H9 (cell line): ENCODE measurements around the gene NTF3. TPM values are rescaled to one million over a fixed set of nuclear protein-coding genes. Genes with fewer than 3 reads are reported as not detected.

Experiments
- DNase-seq: peaks from one replicate; pipeline ENCODE4 v3.0.0-alpha.2; 2017
- H2AFZ ChIP-seq: one replicate; pipeline ENCODE4 v1.6.1; 2013; ENCODE audit warnings: mild to moderate bottlenecking, low read length, control low read depth, moderate library complexity
- H2AK5ac ChIP-seq: 2 replicates; pipeline ENCODE4 v1.6.1; 2013; ENCODE audit warnings: low read length, control low read depth, mixed read lengths; ENCODE audit not compliant: insufficient read length
- H2BK120ac ChIP-seq: one replicate; pipeline ENCODE4 v1.6.1; 2013; ENCODE audit warnings: low read depth, mild to moderate bottlenecking, low read length, control low read depth, inconsistent platforms; ENCODE audit not compliant: poor library complexity, severe bottlenecking
- H2BK12ac ChIP-seq: 2 replicates; pipeline ENCODE4 v1.6.1; 2013; ENCODE audit warnings: low read length, control low read depth, mixed read lengths, low read depth; ENCODE audit not compliant: insufficient read length
- H2BK15ac ChIP-seq: 2 replicates; pipeline ENCODE4 v1.6.1; 2013; ENCODE audit warnings: low read depth, low read length, control low read depth
- H2BK20ac ChIP-seq: one replicate; pipeline ENCODE4 v1.6.1; 2013; ENCODE audit warnings: low read depth, mild to moderate bottlenecking, low read length, control low read depth, inconsistent platforms; ENCODE audit not compliant: poor library complexity, severe bottlenecking
- H2BK5ac ChIP-seq: 2 replicates; pipeline ENCODE4 v1.6.1; 2013; ENCODE audit warnings: low read length, control low read depth, mixed read lengths; ENCODE audit not compliant: insufficient read length
- H3K14ac ChIP-seq: 2 replicates; pipeline ENCODE4 v1.6.1; 2013; ENCODE audit warnings: low read length, control low read depth; ENCODE audit not compliant: insufficient read depth
- H3K18ac ChIP-seq: 2 replicates; pipeline ENCODE4 v1.6.1; 2013; ENCODE audit warnings: low read depth, mild to moderate bottlenecking, mixed read lengths, low read length, control low read depth; ENCODE audit not compliant: insufficient read length
- H3K23ac ChIP-seq: 2 replicates; pipeline ENCODE4 v1.6.1; 2013; ENCODE audit warnings: low read length, control low read depth, mixed read lengths, low read depth; ENCODE audit not compliant: insufficient read length
- H3K23me2 ChIP-seq: 2 replicates; pipeline ENCODE4 v1.6.1; 2013; ENCODE audit warnings: low read depth, mild to moderate bottlenecking, mixed read lengths, low read length, control low read depth; ENCODE audit not compliant: insufficient read length, poor library complexity, severe bottlenecking
- H3K27ac ChIP-seq: 2 replicates; pipeline ENCODE4 v1.5.1; 2013; ENCODE audit warnings: low read length, control low read depth, mixed read lengths, low read depth; ENCODE audit not compliant: insufficient read length
- H3K27me3 ChIP-seq: 2 replicates; pipeline ENCODE4 v1.6.1; 2013; ENCODE audit warnings: low read length, control low read depth, inconsistent platforms; ENCODE audit not compliant: insufficient read depth
- H3K4ac ChIP-seq: 2 replicates; pipeline ENCODE4 v1.6.1; 2013; ENCODE audit warnings: low read depth, mild to moderate bottlenecking, control low read depth, inconsistent platforms, low read length, moderate library complexity
- H3K4me1 ChIP-seq: 2 replicates; pipeline ENCODE4 v1.6.1; 2013; ENCODE audit warnings: low read length, control low read depth, inconsistent platforms; ENCODE audit not compliant: insufficient read depth
- H3K4me2 ChIP-seq: 2 replicates; pipeline ENCODE4 v1.6.1; 2013; ENCODE audit warnings: low read length, control low read depth, mixed read lengths; ENCODE audit not compliant: insufficient read length, insufficient read depth
- H3K56ac ChIP-seq: 2 replicates; pipeline ENCODE4 v1.6.1; 2013; ENCODE audit warnings: low read depth, mild to moderate bottlenecking, mixed read lengths, low read length, control low read depth; ENCODE audit not compliant: insufficient read length
- H3K79me1 ChIP-seq: 2 replicates; pipeline ENCODE4 v1.6.1; 2013; ENCODE audit warnings: low read depth, mild to moderate bottlenecking, moderate library complexity, low read length, control low read depth, inconsistent platforms; ENCODE audit not compliant: insufficient read depth, poor library complexity, severe bottlenecking
- H3K79me2 ChIP-seq: 2 replicates; pipeline ENCODE4 v1.6.1; 2013; ENCODE audit warnings: low read length, control low read depth, inconsistent platforms; ENCODE audit not compliant: insufficient read depth
- H3K9ac ChIP-seq: 2 replicates; pipeline ENCODE4 v1.6.1; 2013; ENCODE audit warnings: low read length, control low read depth, mixed read lengths; ENCODE audit not compliant: insufficient read length; ENCODE audit errors: extremely low read depth
- H3K9me3 ChIP-seq: one replicate; pipeline ENCODE4 v1.6.1; 2013; ENCODE audit warnings: low read depth, low read length, inconsistent platforms; ENCODE audit not compliant: control insufficient read depth
- H3T11ph ChIP-seq: one replicate; pipeline ENCODE4 v1.6.1; 2013; ENCODE audit warnings: mild to moderate bottlenecking, low read length, control low read depth, inconsistent platforms
- H4K20me1 ChIP-seq: one replicate; pipeline ENCODE4 v1.6.1; 2013; ENCODE audit not compliant: control insufficient read depth, insufficient read length, insufficient read depth
- H4K5ac ChIP-seq: 2 replicates; pipeline ENCODE4 v1.6.1; 2013; ENCODE audit warnings: low read depth, mild to moderate bottlenecking, mixed read lengths, low read length, control low read depth; ENCODE audit not compliant: insufficient read length
- H4K8ac ChIP-seq: replicated peaks from 2 replicates; pipeline ENCODE4 v1.6.1; 2013; ENCODE audit warnings: low read length, control low read depth, mixed read lengths, low read depth; ENCODE audit not compliant: insufficient read length
- H4K91ac ChIP-seq: 2 replicates; pipeline ENCODE4 v1.6.1; 2013; ENCODE audit warnings: low read depth, mild to moderate bottlenecking, moderate library complexity, mixed read lengths, low read length, control low read depth; ENCODE audit not compliant: insufficient read length
- H3K27ac Mint-ChIP-seq, 3 experiments: 2 replicates in 2 of 3; 3 replicates in 1 of 3; pipeline ENCODE4 v1.8.0; 2020 to 2021; ENCODE audit warnings: mixed read lengths in 3 of 3, mild to moderate bottlenecking in 1 of 3, moderate library complexity in 1 of 3
- H3K27me3 Mint-ChIP-seq: 2 replicates; pipeline ENCODE4 v1.8.0; 2021; ENCODE audit warnings: low read depth, mild to moderate bottlenecking, moderate library complexity, mixed read lengths
- H3K36me3 Mint-ChIP-seq, 3 experiments: 2 replicates in 2 of 3; 3 replicates in 1 of 3; pipeline ENCODE4 v1.8.0; 2020 to 2021; ENCODE audit warnings: low read depth in 3 of 3, mixed read lengths in 3 of 3; ENCODE audit not compliant: insufficient read depth in 1 of 3
- H3K4me1 Mint-ChIP-seq, 2 experiments: 2 replicates each; pipeline ENCODE4 v1.8.0; 2020; ENCODE audit warnings: mixed read lengths in 2 of 2
- H3K4me3 Mint-ChIP-seq, 2 experiments: 2 replicates in 1 of 2; 3 replicates in 1 of 2; pipeline ENCODE4 v1.8.0; 2020 to 2021; ENCODE audit warnings: mild to moderate bottlenecking in 2 of 2, mixed read lengths in 2 of 2, moderate library complexity in 1 of 2
- H3K9me3 Mint-ChIP-seq, 2 experiments: 2 replicates in 1 of 2; 3 replicates in 1 of 2; pipeline ENCODE4 v1.8.0; 2020; ENCODE audit warnings: mild to moderate bottlenecking in 2 of 2, mixed read lengths in 2 of 2, moderate library complexity in 1 of 2
- WGBS: extraction: QIAGEN DNeasy Blood & Tissue Kit; methylation state at CpG from one replicate; pipeline ENCODE4 v1.1.7; 2013; ENCODE audit warnings: missing lambda C conversion rate, low lambda C conversion rate, mixed read lengths; ENCODE audit not compliant: insufficient read length; ENCODE audit errors: extremely low coverage; 5-methylcytosine and 5-hydroxymethylcytosine counted together
- total RNA-seq: library from RNA; stranded (reverse); gene quantifications from 2 replicates; pipeline ENCODE4 v1.2.1, GENCODE V29; 2021
- TF ChIP-seq, protein P1 (sequence below): fragments of 200-600 bp; sonication (generic); conservative IDR thresholded peaks from 3 replicates; pipeline ENCODE4 v1.8.0; 2021; ENCODE audit warnings: antibody characterized with exemption, mild to moderate bottlenecking

The NTF3 gene
- total RNA-seq, 1 experiment from 2014 or later, result 0.48 TPM

DNA sequence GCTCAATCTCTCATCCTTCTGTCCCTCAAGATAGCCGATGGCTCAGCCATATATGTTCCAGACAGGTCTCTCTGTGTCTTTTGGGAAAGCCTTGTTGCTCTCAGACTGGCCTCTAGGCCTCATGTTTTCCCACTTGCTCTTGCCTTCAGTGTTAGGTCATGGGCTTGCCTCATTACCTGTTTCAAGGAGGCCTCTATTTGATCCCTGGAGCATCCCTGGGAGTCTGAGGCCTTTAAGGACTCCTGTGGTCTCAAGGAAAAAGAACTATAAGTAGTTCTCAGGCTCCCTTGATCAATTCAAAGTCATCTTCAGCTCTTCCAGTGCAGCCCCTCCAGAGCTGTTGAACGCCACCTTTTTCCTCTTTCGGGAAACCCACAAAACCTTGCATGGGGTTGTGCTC, 47.9 kb downstream of the NTF3 start:
- H2AK5ac ChIP-seq, result no peak overlapping the region
- no peaks in the 10 kb centered on the region for H3K79me1 ChIP-seq
- H3K4me3 Mint-ChIP-seq, result no peak overlapping the region; a peak in 2 of 5 replicates
- H3K9ac ChIP-seq, result no peak overlapping the region
- H2BK15ac ChIP-seq, result no peak overlapping the region
- peaks cover 12% of the 10 kb centered on the region for H3K23me2 ChIP-seq
- H3K27ac Mint-ChIP-seq, result peak overlapping the region in 2 of 3 experiments; percentile 37 to 53; a peak in 4 of 7 replicates
- no peaks in the 10 kb centered on the region for H3K9me3 Mint-ChIP-seq
- H2BK5ac ChIP-seq, result no peak overlapping the region
- H3K4me1 ChIP-seq, result no peaks in the 10 kb centered on the region; the same call in 1 of the 2 replicates
- H3K23ac ChIP-seq, result no peak overlapping the region
- H3K27ac ChIP-seq, result no peak overlapping the region
- TF ChIP-seq, protein P1, sequence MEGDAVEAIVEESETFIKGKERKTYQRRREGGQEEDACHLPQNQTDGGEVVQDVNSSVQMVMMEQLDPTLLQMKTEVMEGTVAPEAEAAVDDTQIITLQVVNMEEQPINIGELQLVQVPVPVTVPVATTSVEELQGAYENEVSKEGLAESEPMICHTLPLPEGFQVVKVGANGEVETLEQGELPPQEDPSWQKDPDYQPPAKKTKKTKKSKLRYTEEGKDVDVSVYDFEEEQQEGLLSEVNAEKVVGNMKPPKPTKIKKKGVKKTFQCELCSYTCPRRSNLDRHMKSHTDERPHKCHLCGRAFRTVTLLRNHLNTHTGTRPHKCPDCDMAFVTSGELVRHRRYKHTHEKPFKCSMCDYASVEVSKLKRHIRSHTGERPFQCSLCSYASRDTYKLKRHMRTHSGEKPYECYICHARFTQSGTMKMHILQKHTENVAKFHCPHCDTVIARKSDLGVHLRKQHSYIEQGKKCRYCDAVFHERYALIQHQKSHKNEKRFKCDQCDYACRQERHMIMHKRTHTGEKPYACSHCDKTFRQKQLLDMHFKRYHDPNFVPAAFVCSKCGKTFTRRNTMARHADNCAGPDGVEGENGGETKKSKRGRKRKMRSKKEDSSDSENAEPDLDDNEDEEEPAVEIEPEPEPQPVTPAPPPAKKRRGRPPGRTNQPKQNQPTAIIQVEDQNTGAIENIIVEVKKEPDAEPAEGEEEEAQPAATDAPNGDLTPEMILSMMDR, result no peak
- no peak overlapping the region for H3K4me2 ChIP-seq
- peaks cover 14 to 24% of the 10 kb centered on the region in 2 experiments for H3K4me1 Mint-ChIP-seq
- H3T11ph ChIP-seq, result no peak overlapping the region
- H3K4ac ChIP-seq, result no peak overlapping the region
- no peaks in the 10 kb centered on the region for H3K36me3 Mint-ChIP-seq
- H2AFZ ChIP-seq, result no peak overlapping the region
- H3K18ac ChIP-seq, result no peak overlapping the region
- no peak overlapping the region for H4K5ac ChIP-seq
- no peak overlapping the region for H4K91ac ChIP-seq
- no peak overlapping the region for H3K14ac ChIP-seq
- H3K27me3 Mint-ChIP-seq, result peaks cover 19% of the 10 kb centered on the region
- H2BK12ac ChIP-seq, result no peak overlapping the region
- H3K27me3 ChIP-seq, result peaks cover 3% of the 10 kb centered on the region; the same call in 1 of the 2 replicates
- no peak overlapping the region for H3K56ac ChIP-seq
- no CpG with 5 or more reads among the region's 3 CpGs for WGBS
- no peak for DNase-seq
- no peaks in the 10 kb centered on the region for H3K9me3 ChIP-seq
- no peak overlapping the region for H2BK20ac ChIP-seq
- H4K8ac ChIP-seq, result no peak overlapping the region
- no peak overlapping the region for H2BK120ac ChIP-seq
- no peaks in the 10 kb centered on the region for H4K20me1 ChIP-seq
- no peaks in the 10 kb centered on the region for H3K79me2 ChIP-seq
